ENCODE measurements around the gene FRMD8.
"Not testable (repeated sequence)": the region's sequence is repeated elsewhere in the genome, so short reads cannot be mapped to it uniquely, and the experiment has no call there.

FRMD8 gene

GRCh38 chr11:65393513-65394079 lies 7.2 kb downstream of the FRMD8 start:
- no peak for DNase-seq (ENCODE audit: low read depth)

DNA sequence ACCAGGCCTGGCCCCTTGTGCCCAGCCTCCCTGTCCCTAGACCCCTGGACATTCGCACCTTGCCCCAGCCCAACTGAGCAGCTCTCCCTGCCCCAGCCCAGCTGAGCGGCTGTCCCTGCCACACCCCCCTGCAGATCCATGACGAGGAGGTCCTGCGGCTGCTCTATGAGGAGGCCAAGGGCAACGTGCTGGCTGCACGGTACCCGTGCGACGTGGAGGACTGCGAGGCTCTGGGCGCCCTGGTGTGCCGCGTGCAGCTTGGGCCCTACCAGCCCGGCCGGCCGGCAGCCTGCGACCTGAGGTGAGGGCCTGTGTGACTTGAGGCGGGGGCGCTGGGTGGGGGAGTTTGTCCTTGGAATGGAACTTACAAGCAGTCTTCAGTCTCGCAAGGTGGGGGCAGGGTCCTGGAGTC lies 7.7 kb downstream of the FRMD8 start:
- no peak for DNase-seq (ENCODE audit: low read depth)

GRCh38 chr11:65395961-65396530 lies 9.6 kb downstream of the FRMD8 start:
- no peak for DNase-seq (ENCODE audit: low read depth)

DNA sequence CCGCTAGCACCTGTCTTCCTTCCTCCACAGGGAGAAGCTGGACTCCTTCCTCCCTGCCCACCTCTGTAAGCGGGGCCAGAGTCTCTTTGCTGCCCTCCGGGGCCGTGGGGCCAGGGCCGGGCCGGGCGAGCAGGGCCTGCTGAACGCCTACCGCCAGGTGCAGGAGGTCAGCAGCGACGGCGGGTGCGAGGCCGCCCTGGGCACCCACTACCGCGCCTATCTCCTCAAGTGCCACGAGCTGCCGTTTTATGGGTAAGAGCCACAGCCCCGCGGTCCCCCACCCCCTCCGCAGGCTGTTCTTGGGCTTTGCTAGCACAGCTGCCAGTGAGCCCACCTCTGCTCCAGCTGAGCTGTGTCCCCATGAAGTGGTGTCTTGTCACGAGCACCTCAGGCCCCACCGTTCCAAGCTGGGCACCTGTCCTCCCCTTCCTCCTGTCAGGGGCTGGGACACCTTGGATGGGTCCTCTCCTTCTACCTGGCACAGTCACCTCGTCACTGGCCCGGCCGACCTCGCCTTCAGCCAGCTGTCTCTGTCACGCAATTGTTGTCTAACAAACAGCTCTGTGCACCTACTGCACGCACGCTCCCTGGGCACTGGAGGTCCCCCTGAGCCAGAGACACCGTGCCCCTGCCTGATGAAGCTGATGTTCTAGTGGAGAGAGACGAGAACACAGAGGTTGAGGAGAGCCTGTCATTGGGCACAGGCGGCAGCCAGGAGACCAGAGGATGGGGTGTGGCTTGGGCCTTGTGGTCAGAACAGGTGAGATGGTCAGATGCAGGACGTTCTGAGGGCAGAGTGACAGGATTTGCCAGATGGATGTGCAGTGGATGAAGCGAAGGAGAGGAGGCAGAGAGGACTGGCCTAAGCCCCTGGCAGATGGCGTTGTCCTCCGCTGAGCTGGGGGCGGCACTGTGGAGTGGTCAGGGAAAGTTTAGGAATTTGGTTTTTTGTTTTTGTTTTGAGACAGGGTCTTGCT lies 10.6 kb downstream of the FRMD8 start:
- DNase-seq (ENCODE audit: low read depth) = no peak

- no peak for DNase-seq (ENCODE audit: low read depth)
Measured at GRCh38 chr11:65398362-65398910, 12.0 kb downstream of the FRMD8 start.

- no peak for DNase-seq (ENCODE audit: low read depth)
Measured at GRCh38 chr11:65399249-65399648, 12.8 kb downstream of the FRMD8 start.

- no peak for DNase-seq (ENCODE audit: low read depth)
Measured at GRCh38 chr11:65399845-65400244, 13.4 kb downstream of the FRMD8 start.

DNA sequence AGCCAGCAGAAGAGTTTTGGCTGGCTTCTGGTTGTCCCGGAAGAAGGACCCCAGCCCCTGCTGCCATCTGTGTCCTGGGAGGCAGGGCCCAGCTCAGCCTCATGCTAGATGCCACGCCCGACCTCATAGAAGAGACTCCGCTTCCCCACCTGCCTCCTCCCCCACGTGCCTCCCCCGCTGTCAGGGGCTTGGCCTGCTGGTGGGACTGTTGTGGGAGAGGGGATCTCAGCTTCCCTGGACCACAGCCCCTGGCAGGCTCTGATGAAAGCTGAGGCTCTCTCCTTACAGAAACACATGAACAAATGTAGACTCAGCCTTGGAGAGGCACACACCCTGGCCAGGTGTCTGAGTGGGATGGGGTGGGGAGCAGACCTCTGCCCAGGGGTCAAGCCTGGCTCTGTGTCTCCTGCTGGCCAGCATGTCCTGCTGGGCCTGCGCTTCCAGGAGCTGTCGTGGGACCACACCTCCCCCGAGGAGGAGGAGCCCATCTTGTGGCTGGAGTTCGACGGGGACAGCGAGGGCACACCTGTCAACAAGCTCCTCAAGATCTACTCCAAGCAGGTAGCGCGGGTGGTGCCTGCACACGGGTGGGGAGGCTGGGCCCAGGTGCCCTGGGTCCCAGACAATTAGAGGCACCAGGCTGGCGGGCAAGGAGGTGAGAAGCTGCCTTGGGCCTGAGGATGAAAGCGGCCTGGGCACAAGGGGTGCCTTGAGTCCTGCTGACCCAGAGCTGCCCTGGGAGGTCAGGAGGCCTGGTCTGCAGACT lies 14.1 kb downstream of the FRMD8 start:
- DNase-seq (ENCODE audit: low read depth) = no peak

GRCh38 chr11:65401073-65401802 lies 14.8 kb downstream of the FRMD8 start:
- no peak for DNase-seq (ENCODE audit: low read depth)

GRCh38 chr11:65401803-65402248 lies 15.4 kb downstream of the FRMD8 start:
- DNase-seq (ENCODE audit: low read depth) = no peak

DNA sequence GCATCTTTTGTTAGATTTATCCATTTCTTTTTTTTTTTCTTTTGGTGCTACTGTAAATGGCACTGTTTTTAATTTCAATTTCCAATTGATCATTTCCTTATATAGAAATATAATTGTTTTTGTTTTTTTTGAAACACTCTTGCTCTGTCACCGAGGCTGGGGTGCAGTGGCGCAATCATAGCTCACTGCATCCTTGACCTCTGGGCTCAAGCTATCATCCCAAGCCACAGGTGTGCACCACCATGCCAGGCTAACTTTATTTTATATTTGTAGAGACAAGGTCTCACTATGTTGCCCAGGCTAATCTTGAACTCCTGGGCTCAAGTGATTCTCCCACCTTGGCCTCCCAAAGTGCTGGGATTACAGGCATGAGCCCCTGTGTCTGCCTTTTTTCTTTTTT lies 16.4 kb downstream of the FRMD8 start:
- DNase-seq (ENCODE audit: low read depth) = no peak

- no peak for DNase-seq (ENCODE audit: low read depth)
Measured at GRCh38 chr11:65403607-65404121, 17.2 kb downstream of the FRMD8 start.

GRCh38 chr11:65404210-65404609 lies 17.8 kb downstream of the FRMD8 start:
- DNase-seq (ENCODE audit: low read depth) = no peak

- no peak for DNase-seq (ENCODE audit: low read depth)
Measured at GRCh38 chr11:65404638-65405339, 18.4 kb downstream of the FRMD8 start.

GRCh38 chr11:65410936-65411680 lies 24.7 kb downstream of the FRMD8 start:
- DNase-seq (ENCODE audit: low read depth) = no peak

GRCh38 chr11:65411681-65412070 lies 25.2 kb downstream of the FRMD8 start:
- DNase-seq (ENCODE audit: low read depth) = no peak

DNA sequence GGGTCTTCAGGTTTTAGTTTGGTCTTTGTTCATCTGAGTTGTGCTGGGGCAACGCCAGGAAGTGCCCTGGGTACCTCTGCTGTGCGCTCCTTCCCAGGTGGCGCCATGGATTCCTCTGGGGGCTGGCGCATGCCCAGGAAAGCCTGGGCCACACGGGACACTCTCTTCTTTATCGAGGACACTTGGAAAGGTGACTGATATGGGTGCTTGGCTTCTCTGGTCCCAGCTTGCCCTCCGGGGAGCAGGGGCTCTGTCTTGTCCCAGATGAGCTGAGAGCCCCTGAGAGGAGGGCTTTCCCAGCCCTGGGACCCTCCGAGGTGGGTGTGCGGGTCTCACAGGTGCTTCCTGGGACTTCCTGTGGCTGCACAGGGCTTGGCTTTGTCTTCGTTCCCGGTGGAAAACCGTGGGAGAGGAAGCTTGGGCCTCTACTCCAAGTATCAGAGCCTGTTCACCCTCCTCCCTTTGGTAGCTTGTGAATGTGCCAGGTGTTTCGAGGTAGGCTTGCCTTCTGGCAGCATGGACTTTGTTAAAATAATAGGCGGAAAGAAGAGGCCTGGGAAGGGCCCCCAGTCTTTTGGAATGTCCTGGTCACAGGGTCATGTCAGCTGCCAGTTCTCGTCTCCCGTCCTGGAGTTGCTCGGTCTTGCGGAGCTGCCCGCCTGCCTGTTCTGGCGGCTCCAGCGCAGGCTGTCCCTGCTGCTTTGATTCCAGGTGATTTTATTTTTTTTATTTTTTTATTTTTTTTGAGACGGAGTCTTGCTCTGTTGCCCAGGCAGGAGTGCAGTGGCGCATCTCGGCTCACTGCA lies 26.0 kb downstream of the FRMD8 start:
- no peak for DNase-seq (ENCODE audit: low read depth)

GRCh38 chr11:65413077-65413664 lies 26.7 kb downstream of the FRMD8 start:
- not testable (repeated sequence) for DNase-seq (ENCODE audit: low read depth)

All from stromal cell of bone marrow (primary cell).